DND-41 (cell line): ENCODE results near the gene APOC4.
"Not testable (repeated sequence)": the region's sequence is repeated elsewhere in the genome, so short reads cannot be mapped to it uniquely, and the experiment has no call there.

Experiments used
- ATAC-seq: fragments of 200-7000 bp; cut with Tn5 transposase; 3 replicates; pipeline ENCODE4 v1.9.1; 2021; ENCODE audit warnings: low read depth; ENCODE audit not compliant: insufficient read depth
- DNase-seq: peaks from one replicate; pipeline ENCODE4 v3.0.0-alpha.2; 2020
- H2AFZ ChIP-seq: 2 replicates; pipeline ENCODE4 v1.6.0; 2012; ENCODE audit warnings: low read depth, low read length
- H3K27ac ChIP-seq: 2 replicates; pipeline ENCODE4 v1.5.1; 2012; ENCODE audit warnings: low read length, inconsistent platforms
- H3K27me3 ChIP-seq: fragments of 200-600 bp; sonication (generic); 2 replicates; pipeline ENCODE4 v1.6.0; 2012; ENCODE audit warnings: low read length, mild to moderate bottlenecking, inconsistent platforms; ENCODE audit not compliant: insufficient read depth, poor library complexity
- H3K36me3 ChIP-seq: 2 replicates; pipeline ENCODE4 v1.5.1; 2012; ENCODE audit warnings: low read length, inconsistent platforms; ENCODE audit not compliant: insufficient read depth
- H3K4me1 ChIP-seq: 2 replicates; pipeline ENCODE4 v1.5.1; 2012; ENCODE audit warnings: mild to moderate bottlenecking, low read length; ENCODE audit not compliant: insufficient read depth
- H3K4me2 ChIP-seq: 2 replicates; pipeline ENCODE4 v1.6.0; 2012; ENCODE audit warnings: mild to moderate bottlenecking, moderate library complexity, low read length, inconsistent platforms; ENCODE audit not compliant: insufficient read depth
- H3K4me3 ChIP-seq, 2 experiments: fragments of 200-600 bp in 1 of 2; shearing (Covaris generic) in 1 of 2; 2 replicates each; pipeline ENCODE4 v1.5.1; 2012 to 2016; ENCODE audit warnings: inconsistent platforms in 2 of 2, low read length in 2 of 2, mild to moderate bottlenecking in 2 of 2, low read depth in 1 of 2, moderate library complexity in 1 of 2
- H3K79me2 ChIP-seq: 2 replicates; pipeline ENCODE4 v1.6.0; 2012; ENCODE audit warnings: low read length, inconsistent platforms; ENCODE audit not compliant: insufficient read depth
- H3K9ac ChIP-seq: 2 replicates; pipeline ENCODE4 v1.6.0; 2012; ENCODE audit warnings: low read depth, mild to moderate bottlenecking, inconsistent platforms, low read length, moderate library complexity
- H3K9me3 ChIP-seq: 2 replicates; pipeline ENCODE4 v1.5.1; 2012; ENCODE audit warnings: low read length, moderate library complexity, mild to moderate bottlenecking, inconsistent platforms; ENCODE audit not compliant: insufficient read depth, severe bottlenecking
- H4K20me1 ChIP-seq: 2 replicates; pipeline ENCODE4 v1.6.0; 2012; ENCODE audit warnings: low read length; ENCODE audit not compliant: insufficient read depth
- EZH2 ChIP-seq: IDR thresholded peaks from 3 replicates; pipeline ENCODE4 v1.6.1; 2012; ENCODE audit warnings: borderline replicate concordance, low read depth, mild to moderate bottlenecking, moderate library complexity, low read length, inconsistent platforms; ENCODE audit not compliant: severe bottlenecking
- TF ChIP-seq, protein P1 (sequence below): IDR thresholded peaks from 2 replicates; pipeline ENCODE4 v1.5.1; 2012; ENCODE audit warnings: borderline replicate concordance, low read length, moderate library complexity, mild to moderate bottlenecking; ENCODE audit not compliant: poor library complexity, severe bottlenecking; ENCODE audit errors: extremely low read depth

APOC4 gene

DNA sequence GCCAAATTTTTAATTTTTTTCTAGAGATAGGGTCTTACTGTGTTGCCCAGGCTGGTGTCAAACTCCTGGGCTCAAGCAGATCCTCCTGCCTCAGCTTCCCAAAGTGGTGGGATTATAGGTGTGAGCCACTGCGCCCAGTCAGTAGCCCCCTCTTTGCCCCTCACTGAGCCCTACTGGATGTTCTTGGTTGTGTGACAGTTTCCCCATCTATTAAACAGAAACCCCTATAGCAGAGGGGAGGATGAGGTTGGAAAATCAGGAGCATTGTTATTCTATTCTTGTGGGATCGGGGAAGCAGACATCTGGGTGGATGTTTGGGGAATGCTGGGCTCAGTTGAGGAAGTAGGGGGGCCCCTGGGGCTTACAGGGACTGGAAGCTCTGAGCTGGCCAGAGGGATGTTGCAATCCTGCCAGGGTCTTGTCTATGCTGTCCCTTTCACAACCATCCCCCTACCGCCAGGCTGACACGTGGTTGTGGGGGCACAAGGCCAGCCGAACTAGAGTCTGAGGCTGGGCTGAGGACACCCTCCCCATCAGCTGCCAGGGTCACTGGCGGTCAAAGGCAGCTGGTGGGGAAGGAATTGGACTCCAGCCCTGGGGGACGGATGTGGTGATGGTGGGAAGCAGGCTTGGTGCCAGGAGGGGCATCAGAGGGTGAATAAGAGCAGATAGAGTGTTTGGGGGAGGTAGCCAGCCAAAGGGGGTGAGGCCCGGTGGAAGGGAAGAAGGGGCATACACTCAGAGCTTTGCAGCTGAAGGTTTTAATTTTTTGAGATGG lies 16.7 kb upstream of the APOC4 start:
- H3K9ac ChIP-seq = no peak overlapping the region
- no peak overlapping the region for H2AFZ ChIP-seq
- TF ChIP-seq, protein P1, sequence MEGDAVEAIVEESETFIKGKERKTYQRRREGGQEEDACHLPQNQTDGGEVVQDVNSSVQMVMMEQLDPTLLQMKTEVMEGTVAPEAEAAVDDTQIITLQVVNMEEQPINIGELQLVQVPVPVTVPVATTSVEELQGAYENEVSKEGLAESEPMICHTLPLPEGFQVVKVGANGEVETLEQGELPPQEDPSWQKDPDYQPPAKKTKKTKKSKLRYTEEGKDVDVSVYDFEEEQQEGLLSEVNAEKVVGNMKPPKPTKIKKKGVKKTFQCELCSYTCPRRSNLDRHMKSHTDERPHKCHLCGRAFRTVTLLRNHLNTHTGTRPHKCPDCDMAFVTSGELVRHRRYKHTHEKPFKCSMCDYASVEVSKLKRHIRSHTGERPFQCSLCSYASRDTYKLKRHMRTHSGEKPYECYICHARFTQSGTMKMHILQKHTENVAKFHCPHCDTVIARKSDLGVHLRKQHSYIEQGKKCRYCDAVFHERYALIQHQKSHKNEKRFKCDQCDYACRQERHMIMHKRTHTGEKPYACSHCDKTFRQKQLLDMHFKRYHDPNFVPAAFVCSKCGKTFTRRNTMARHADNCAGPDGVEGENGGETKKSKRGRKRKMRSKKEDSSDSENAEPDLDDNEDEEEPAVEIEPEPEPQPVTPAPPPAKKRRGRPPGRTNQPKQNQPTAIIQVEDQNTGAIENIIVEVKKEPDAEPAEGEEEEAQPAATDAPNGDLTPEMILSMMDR = no peak
- no peak for TF ChIP-seq EZH2
- H3K4me1 ChIP-seq = no peaks in the 10 kb centered on the region
- H3K9me3 ChIP-seq = no peaks in the 10 kb centered on the region
- H4K20me1 ChIP-seq = no peaks in the 10 kb centered on the region; the same call in 1 of the 2 replicates
- no peaks in the 10 kb centered on the region for H3K79me2 ChIP-seq
- DNase-seq (no peak), ATAC-seq (no peak)
- no peak overlapping the region for H3K4me2 ChIP-seq
- H3K27ac ChIP-seq = no peak overlapping the region
- H3K27me3 ChIP-seq = peaks cover 7% of the 10 kb centered on the region
- no peaks in the 10 kb centered on the region for H3K36me3 ChIP-seq
- no peak overlapping the region for H3K4me3 ChIP-seq

DNA sequence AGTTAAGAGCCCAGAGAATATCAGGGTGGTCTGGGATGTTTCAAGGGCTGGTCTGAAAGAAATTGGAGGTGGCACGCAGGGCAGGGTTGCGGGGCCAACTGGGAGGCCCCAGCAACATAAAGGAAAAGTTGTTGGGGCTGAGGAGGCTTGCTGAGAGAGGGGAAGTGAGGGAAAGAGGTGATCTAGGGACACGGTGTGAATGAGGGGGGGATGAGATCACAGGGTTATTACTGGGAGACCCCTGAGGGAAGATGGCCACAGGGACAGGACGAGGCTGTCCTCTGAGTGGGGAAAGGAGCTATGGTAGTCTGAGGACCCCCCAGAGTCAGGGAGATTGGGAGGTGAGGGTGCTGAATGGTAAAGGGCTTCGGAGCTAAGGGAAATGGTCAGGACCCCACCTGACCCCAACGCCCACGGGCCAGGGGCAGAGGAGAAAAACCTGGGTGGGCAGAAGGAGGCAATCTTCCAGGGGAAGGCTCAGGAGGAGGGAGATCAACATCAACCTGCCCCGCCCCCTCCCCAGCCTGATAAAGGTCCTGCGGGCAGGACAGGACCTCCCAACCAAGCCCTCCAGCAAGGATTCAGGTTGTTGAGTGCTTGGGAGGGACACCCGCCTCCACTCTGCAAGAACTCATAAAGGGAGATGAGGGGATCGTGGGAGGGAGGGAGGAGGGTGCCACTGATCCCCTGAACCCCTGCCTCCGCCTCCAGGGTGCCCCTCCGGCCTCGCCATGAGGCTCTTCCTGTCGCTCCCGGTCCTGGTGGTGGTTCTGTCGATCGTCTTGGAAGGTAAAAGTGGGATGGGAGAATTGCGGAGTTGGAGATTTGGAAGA lies 15.6 kb upstream of the APOC4 start:
- not testable (repeated sequence) for H2AFZ ChIP-seq, H3K4me2 ChIP-seq, H3K9ac ChIP-seq, ATAC-seq, H4K20me1 ChIP-seq, H3K4me3 ChIP-seq, H3K79me2 ChIP-seq, DNase-seq, H3K36me3 ChIP-seq, H3K9me3 ChIP-seq, H3K27me3 ChIP-seq, H3K4me1 ChIP-seq, H3K27ac ChIP-seq

DNA sequence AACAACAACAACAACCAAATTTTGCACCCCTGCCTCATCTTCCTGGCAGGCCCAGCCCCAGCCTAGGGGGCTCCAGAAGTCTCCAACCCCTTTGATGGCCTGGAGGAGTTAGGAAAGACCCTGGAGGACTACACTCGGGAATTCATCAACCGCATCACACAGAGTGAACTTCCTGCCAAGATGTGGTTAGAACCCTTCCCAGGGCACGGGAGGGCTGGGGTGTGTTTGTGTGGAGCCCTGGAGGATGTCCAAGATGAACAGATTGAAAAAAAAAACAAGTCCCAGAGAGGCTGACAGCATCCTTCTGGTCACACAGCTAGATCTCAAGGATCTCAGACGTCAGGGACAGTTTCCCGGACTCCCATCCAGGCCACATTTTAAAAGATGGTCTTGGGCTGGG lies 14.3 kb upstream of the APOC4 start:
- Histone ChIP-seq H3K36me3 (no peaks in the 10 kb centered on the region), H3K4me2 (no peak overlapping the region), H3K4me3 (no peak overlapping the region), H3K4me1 (no peaks in the 10 kb centered on the region), H3K9ac (no peak overlapping the region), H2AFZ (no peak overlapping the region), H3K27ac (no peak overlapping the region), H3K27me3 (peaks cover 7% of the 10 kb centered on the region), H3K79me2 (no peaks in the 10 kb centered on the region), H3K9me3 (no peaks in the 10 kb centered on the region), H4K20me1 (no peaks in the 10 kb centered on the region; the same call in 1 of the 2 replicates)
- DNase-seq (no peak), ATAC-seq (no peak)
- TF ChIP-seq, protein P1 = no peak
- no peak for TF ChIP-seq EZH2

DNA sequence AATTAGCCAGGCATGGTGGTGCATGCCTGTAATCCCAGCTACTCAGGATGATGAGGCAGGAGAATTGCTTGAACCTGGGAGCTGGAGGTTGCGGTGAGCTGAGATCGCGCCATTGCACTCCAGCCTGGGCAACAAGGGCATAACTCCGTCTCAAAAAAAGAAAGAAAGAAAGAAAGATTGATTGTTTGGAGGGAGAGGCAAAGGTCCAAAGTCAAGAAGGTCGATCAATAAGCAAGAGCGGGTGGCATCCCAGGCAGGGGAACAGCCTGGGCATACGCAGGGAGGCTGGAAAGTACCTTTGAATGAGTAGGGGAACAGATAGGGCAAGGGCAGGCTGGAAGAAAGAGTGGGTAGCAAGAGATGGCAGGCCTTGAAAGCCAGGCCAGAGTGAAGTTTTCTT lies 11.9 kb upstream of the APOC4 start:
- TF ChIP-seq, protein P1 = no peak
- no peak for TF ChIP-seq EZH2

More for the DNA sequence above, 11.9 kb upstream of the APOC4 start:
- Histone ChIP-seq H3K27me3 (peaks cover 2% of the 10 kb centered on the region), H3K4me1 (no peaks in the 10 kb centered on the region), H3K79me2 (no peaks in the 10 kb centered on the region), H3K9me3 (no peaks in the 10 kb centered on the region), H3K4me3 (no peak overlapping the region), H3K4me2 (no peak overlapping the region), H2AFZ (no peak overlapping the region), H3K9ac (no peak overlapping the region), H4K20me1 (no peaks in the 10 kb centered on the region), H3K27ac (no peak overlapping the region), H3K36me3 (no peaks in the 10 kb centered on the region)
- ATAC-seq (no peak), DNase-seq (no peak)
